K562 (cell line): Measurements from ENCODE around the gene CCDC124. TPM values are rescaled to one million over a fixed set of nuclear protein-coding genes. Genes with fewer than 3 reads are reported as not detected.
"Not testable (repeated sequence)": the region's sequence is repeated elsewhere in the genome, so short reads cannot be mapped to it uniquely, and the experiment has no call there.

Experiments used
- ATAC-seq: fragments of 200-7000 bp; cut with Tn5 transposase; 3 replicates; pipeline ENCODE4 v1.9.1; 2020; ENCODE audit warnings: moderate library complexity
- BruUV-seq: library from RNA; stranded (reverse); fragments of 400-500 nt; replicated peaks from 2 replicates; lab custom pipeline; 2021; lab: Mats Ljungman, UMichigan
- CTCF ChIA-PET: fragments of 300-600 bp; formaldehyde crosslinking; extraction: SDS; loops from one replicate; lab custom pipeline; 2021; ENCODE audit warnings: low intra/inter-chr PET ratio; lab: Yijun Ruan, JAX
- POLR2A ChIA-PET: fragments of 300-600, 350-650 bp; sonication (Branson Sonifier 250); formaldehyde crosslinking; extraction: SDS; loops from one replicate; lab custom pipeline; 2021; ENCODE audit warnings: antibody characterized with exemption, inconsistent platforms; lab: Yijun Ruan, JAX
- DNase-seq, 4 experiments: peaks; one replicate each; pipeline versions ENCODE4 v3.0.0 to v3.0.0-alpha.2; 2011 to 2018; ENCODE audit warnings: low spot score in 3 of 4, mixed read lengths in 3 of 4; ENCODE audit errors: extremely low read depth in 1 of 4
- FAIRE-seq: peaks from 2 replicates; lab custom pipeline; 2011; peaks lifted over from hg19 to GRCh38; lab: Jason Lieb, UNC
- H2AFZ ChIP-seq: 2 replicates; pipeline ENCODE4 v1.6.0; 2011; ENCODE audit warnings: low read depth, low read length, control low read depth, inconsistent platforms
- H3K27ac ChIP-seq: fragments of 200-600 bp; 3 replicates; pipeline ENCODE4 v1.8.0; 2011; ENCODE audit warnings: low read depth, mild to moderate bottlenecking, control low read depth, inconsistent platforms, low read length, moderate library complexity, mixed read lengths; ENCODE audit errors: extremely low read depth
- H3K27me3 ChIP-seq, 2 experiments: fragments of 300-600 bp in 1 of 2; 2 replicates in 1 of 2; 3 replicates in 1 of 2; pipeline versions ENCODE4 v1.6.0 to v1.8.0; 2011; ENCODE audit warnings: inconsistent platforms in 2 of 2, low read length in 2 of 2, mild to moderate bottlenecking in 1 of 2, mixed read lengths in 1 of 2, moderate library complexity in 1 of 2; ENCODE audit not compliant: control insufficient read depth in 2 of 2, insufficient read depth in 2 of 2
- H3K36me3 ChIP-seq: fragments of 300-600 bp; 3 replicates; pipeline ENCODE4 v1.8.0; 2011; ENCODE audit warnings: mild to moderate bottlenecking, low read length, inconsistent platforms; ENCODE audit not compliant: control insufficient read depth, insufficient read depth
- H3K4me1 ChIP-seq, 2 experiments: fragments of 200-600 bp in 1 of 2; replicated peaks in 1 of 2; 2 replicates in 1 of 2; 3 replicates in 1 of 2; pipeline versions ENCODE4 v1.5.1 to v1.8.0; 2011; ENCODE audit warnings: inconsistent platforms in 2 of 2, low read length in 2 of 2, mild to moderate bottlenecking in 1 of 2, mixed read lengths in 1 of 2, moderate library complexity in 1 of 2; ENCODE audit not compliant: control insufficient read depth in 2 of 2, insufficient read depth in 2 of 2
- H3K4me2 ChIP-seq: 2 replicates; pipeline ENCODE4 v1.6.1; 2011; ENCODE audit warnings: low read length, control low read depth, inconsistent platforms, mixed read lengths; ENCODE audit not compliant: insufficient read depth
- H3K4me3 ChIP-seq: fragments of 200-600 bp; sonication (generic), shearing (Covaris generic); 2 replicates; pipeline ENCODE4 v1.5.1; 2016; ENCODE audit warnings: control low read depth, inconsistent platforms
- H3K79me2 ChIP-seq: fragments of 200-600 bp; 3 replicates; pipeline ENCODE4 v1.8.0; 2011; ENCODE audit warnings: low read length, inconsistent platforms; ENCODE audit not compliant: control insufficient read depth, insufficient read depth
- H3K9ac ChIP-seq, 2 experiments: 2 replicates each; pipeline versions ENCODE4 v1.6.0 to v1.6.1; 2011; ENCODE audit warnings: low read depth in 2 of 2, low read length in 2 of 2, control low read depth in 1 of 2, inconsistent platforms in 1 of 2, mild to moderate bottlenecking in 1 of 2, mixed read lengths in 1 of 2; ENCODE audit not compliant: insufficient read depth in 1 of 2
- H3K9me1 ChIP-seq: one replicate; pipeline ENCODE4 v1.6.0; 2011; ENCODE audit warnings: inconsistent platforms, mild to moderate bottlenecking, low read length, moderate library complexity; ENCODE audit not compliant: control insufficient read depth, insufficient read depth
- H3K9me3 ChIP-seq: replicated peaks from 2 replicates; pipeline ENCODE4 v1.5.1; 2011; ENCODE audit warnings: low read depth, low read length, inconsistent platforms; ENCODE audit not compliant: control insufficient read depth, insufficient read depth
- H4K20me1 ChIP-seq: replicated peaks from 2 replicates; pipeline ENCODE4 v1.6.1; 2011; ENCODE audit warnings: low read length, inconsistent platforms, mixed read lengths; ENCODE audit not compliant: control insufficient read depth, insufficient read depth
- ARID1B ChIP-seq: fragments of 450-650 bp; IDR thresholded peaks from 2 replicates; pipeline ENCODE4 v1.6.1; 2016; ENCODE audit warnings: antibody characterized with exemption, mild to moderate bottlenecking, inconsistent platforms
- CBFA2T2 ChIP-seq: fragments of 450-650 bp; conservative IDR thresholded peaks from 2 replicates; pipeline ENCODE4 v1.6.1; 2017; ENCODE audit warnings: mild to moderate bottlenecking
- CBFA2T3 ChIP-seq: fragments of 450-650 bp; IDR thresholded peaks from 2 replicates; pipeline ENCODE4 v1.6.1; 2017
- KDM1A ChIP-seq, 2 experiments: fragments of 450-650 bp; IDR thresholded peaks; 2 replicates each; pipeline ENCODE4 v1.6.1; 2016; ENCODE audit warnings: mild to moderate bottlenecking in 2 of 2
- NCOR1 ChIP-seq: fragments of 450-650 bp; IDR thresholded peaks from 2 replicates; pipeline ENCODE4 v1.6.1; 2016; ENCODE audit warnings: mild to moderate bottlenecking, moderate library complexity
- NFIC ChIP-seq: fragments of 450-650 bp; IDR thresholded peaks from 2 replicates; pipeline ENCODE4 v1.6.1; 2017; ENCODE audit warnings: mild to moderate bottlenecking, inconsistent platforms
- SOX6 ChIP-seq: fragments of 450-650 bp; IDR thresholded peaks from 2 replicates; pipeline ENCODE4 v1.6.1; 2014; ENCODE audit warnings: mild to moderate bottlenecking
- TAL1 ChIP-seq: fragments of 450-650 bp; IDR thresholded peaks from 2 replicates; pipeline ENCODE4 v1.6.1; 2016; ENCODE audit warnings: mild to moderate bottlenecking
- TCF3 ChIP-seq: sonication (generic); formaldehyde crosslinking; IDR thresholded peaks from 2 replicates; pipeline ENCODE4 v1.4.0; 2020; ENCODE audit warnings: mild to moderate bottlenecking, missing genetic modification reagents
- TRIM24 ChIP-seq, 2 experiments: fragments of 450-650 bp; IDR thresholded peaks; 2 replicates each; pipeline ENCODE4 v1.6.1; 2016
- WGBS: fragments of 100-300 bp; shearing (Covaris generic); methylation state at CpG from one replicate; pipeline ENCODE4 v1.1.6; 2016; ENCODE audit warnings: low coverage, mixed read lengths; ENCODE audit not compliant: insufficient coverage; ENCODE audit errors: missing lambda C conversion rate; 5-methylcytosine and 5-hydroxymethylcytosine counted together
- in situ Hi-C: fragments of 300-500 bp; cut with MboI; formaldehyde crosslinking; loops from 4 replicates; pipeline ENCODE4 v1.15.0; 2018; ENCODE audit warnings: inconsistent platforms, mixed read lengths
- intact Hi-C: fragments of 100-400 bp; cut with micrococcal nuclease; formaldehyde crosslinking; loops from 2 replicates; pipeline ENCODE4 v1.14.2; 2022
- polyA plus RNA-seq, 8 experiments: library from polyadenylated mRNA; depleted of rRNA in 4 of 8; stranded (reverse) in 5 of 8; unstranded in 3 of 8; fragments of >200 nt; fragmentation: Nextera tagmentation in 2 of 8; fragmentation: Illumina TruSeq in 1 of 8; extraction: Ambion mirVana in 2 of 8; extraction: Trizol in 1 of 8; gene quantifications; 2 replicates each; pipeline versions ENCODE4 v1.2.1 to v1.2.3, GENCODE V29; 2011 to 2014; ENCODE audit warnings: inconsistent platforms in 1 of 8, missing spikeins in 1 of 8
- total RNA-seq, 7 experiments: library from RNA; depleted of rRNA in 6 of 7; stranded (reverse); fragments of >200 nt in 6 of 7; fragmentation: Illumina TruSeq in 2 of 7; extraction: Trizol in 2 of 7; gene quantifications; 2 replicates each; pipeline versions ENCODE4 v1.2.1 to v1.2.3, GENCODE V29; 2011 to 2021; ENCODE audit warnings: low replicate concordance in 1 of 7

The CCDC124 gene
- total and polyA plus RNA-seq, 9 of the 15 experiments (the other 6 are each of a cell fraction or from before 2014, with no cell fraction given): 5.8 to 234 (median 40.1) TPM

DNA sequence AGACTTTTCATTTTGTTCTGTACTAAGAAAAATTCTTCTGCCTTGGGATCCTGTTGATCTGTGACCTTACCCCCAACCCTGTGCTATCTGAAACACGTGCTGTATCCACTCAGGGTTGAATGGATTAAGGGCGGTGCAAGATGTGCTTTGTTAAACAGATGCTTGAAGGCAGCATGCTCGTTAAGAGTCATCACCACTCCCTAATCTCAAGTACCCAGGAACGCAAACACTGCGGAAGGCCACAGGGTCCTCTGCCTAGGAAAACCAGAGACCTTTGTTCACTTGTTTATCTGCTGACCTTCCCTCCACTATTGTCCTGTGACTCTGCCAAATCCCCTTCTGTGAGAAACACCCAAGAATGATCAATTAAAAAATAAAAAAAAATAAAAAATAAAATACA, 13.7 kb upstream of the CCDC124 start:
- H3K4me1 ChIP-seq, H3K9ac ChIP-seq, H3K4me2 ChIP-seq, in situ Hi-C loops, H3K79me2 ChIP-seq, H3K4me3 ChIP-seq, intact Hi-C loops, FAIRE-seq, CTCF ChIA-PET, H3K9me3 ChIP-seq, H2AFZ ChIP-seq, H3K27me3 ChIP-seq, H3K36me3 ChIP-seq, H3K9me1 ChIP-seq, H4K20me1 ChIP-seq, BruUV-seq, ATAC-seq, H3K27ac ChIP-seq: not testable (repeated sequence)
- peak in 1 of 4 experiments; percentile 30 for DNase-seq
- WGBS: 0% methylated on average over 3 of the region's 5 CpGs
- TF ChIP-seq CBFA2T3: peak; percentile 78
- TF ChIP-seq TRIM24 (IDR thresholded peaks at IDR 0.05): 0 out of 4 replicates have a peak, but pooled peaks of 1 of the 2 experiments have one; percentile 29
- TF ChIP-seq TAL1: peak; percentile 56; the same call in 1 of the 2 replicates
- peak; percentile 29; the same call in 1 of the 2 replicates for TF ChIP-seq ARID1B
- 0 out of 2 replicates have a peak, but pooled peaks have one; percentile 11 for TF ChIP-seq NCOR1
- peak; percentile 47 to 60; a peak in 3 of 4 replicates for TF ChIP-seq KDM1A (IDR thresholded peaks at IDR 0.05)
- TF ChIP-seq TCF3 (CRISPR knock-in tag): peak; percentile 21; the same call in 1 of the 2 replicates
- TF ChIP-seq CBFA2T2: peak; percentile 56; the same call in 1 of the 2 replicates
- TF ChIP-seq SOX6: peak; percentile 59; the same call in 1 of the 2 replicates
- 0 out of 2 replicates have a peak, but pooled peaks have one; percentile 8 for TF ChIP-seq NFIC
- POLR2A ChIA-PET: interaction anchor here (1.2 kb wide), 1 partner anchor 13 kb away, joined by 3 read pairs; the partner anchor contains the start of gene CCDC124
